ENCODE measurements around the gene NPRL2. TPM values are rescaled to one million over a fixed set of nuclear protein-coding genes. Genes with fewer than 3 reads are reported as not detected.
A peak's percentile ranks its signal among the peaks of the same experiment; 100 is the strongest.

NPRL2 gene
- total and polyA plus RNA-seq, 2 of the 13 experiments (the other 11 are each of a cell fraction or from before 2014, with no cell fraction given), result 30.6 to 51.4 TPM

DNA sequence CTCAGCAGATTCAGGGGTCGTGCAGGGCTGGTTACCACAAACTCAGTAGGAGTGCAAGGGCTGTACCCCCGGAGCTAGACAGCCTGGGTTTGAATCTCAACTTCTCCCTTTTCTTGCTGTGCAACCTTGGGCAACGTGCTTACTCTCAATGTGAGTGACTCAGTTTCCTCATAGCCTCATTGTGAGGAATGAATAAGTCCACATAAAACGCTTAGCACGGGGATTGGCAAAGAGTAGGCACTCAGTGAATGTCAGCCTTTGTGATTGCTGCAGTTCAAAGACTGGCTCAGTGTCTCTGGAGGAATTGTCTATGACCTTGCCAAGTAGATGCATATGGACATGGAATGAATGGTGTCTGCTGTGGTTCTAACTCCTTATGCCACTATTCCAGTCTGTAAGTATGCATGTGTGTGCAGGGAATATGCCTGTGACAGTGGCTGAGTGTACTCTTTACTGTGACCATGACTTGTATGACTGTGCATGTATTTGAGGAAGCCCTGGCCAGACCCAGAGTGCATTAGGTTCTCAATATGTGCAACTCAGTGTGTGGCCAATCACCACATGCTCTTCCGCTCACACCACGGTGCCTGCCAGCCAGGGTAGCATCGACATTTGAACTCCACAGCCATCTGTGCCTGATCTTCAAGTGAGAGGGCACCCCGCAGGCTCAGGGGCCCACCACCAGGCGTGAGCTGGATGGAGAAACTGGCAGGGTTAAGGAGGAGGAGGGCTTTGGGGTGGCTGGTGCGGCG, 50.5 kb downstream of the NPRL2 start (continued):
- TF ChIP-seq, protein P1, sequence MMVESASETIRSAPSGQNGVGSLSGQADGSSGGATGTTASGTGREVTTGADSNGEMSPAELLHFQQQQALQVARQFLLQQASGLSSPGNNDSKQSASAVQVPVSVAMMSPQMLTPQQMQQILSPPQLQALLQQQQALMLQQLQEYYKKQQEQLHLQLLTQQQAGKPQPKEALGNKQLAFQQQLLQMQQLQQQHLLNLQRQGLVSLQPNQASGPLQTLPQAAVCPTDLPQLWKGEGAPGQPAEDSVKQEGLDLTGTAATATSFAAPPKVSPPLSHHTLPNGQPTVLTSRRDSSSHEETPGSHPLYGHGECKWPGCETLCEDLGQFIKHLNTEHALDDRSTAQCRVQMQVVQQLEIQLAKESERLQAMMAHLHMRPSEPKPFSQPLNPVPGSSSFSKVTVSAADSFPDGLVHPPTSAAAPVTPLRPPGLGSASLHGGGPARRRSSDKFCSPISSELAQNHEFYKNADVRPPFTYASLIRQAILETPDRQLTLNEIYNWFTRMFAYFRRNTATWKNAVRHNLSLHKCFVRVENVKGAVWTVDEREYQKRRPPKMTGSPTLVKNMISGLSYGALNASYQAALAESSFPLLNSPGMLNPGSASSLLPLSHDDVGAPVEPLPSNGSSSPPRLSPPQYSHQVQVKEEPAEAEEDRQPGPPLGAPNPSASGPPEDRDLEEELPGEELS (CRISPR knock-in tag; IDR thresholded peaks at IDR 0.05), result peak; percentile 2; the same call in 1 of the 2 replicates
- TF ChIP-seq IKZF1 (IDR thresholded peaks at IDR 0.05) (no peak), SAP130 (CRISPR knock-in tag; IDR thresholded peaks at IDR 0.05; ENCODE audit: low read depth) (no peak), SMARCC2 (IDR thresholded peaks at IDR 0.05) (no peak), THYN1 (CRISPR knock-in tag; IDR thresholded peaks at IDR 0.05; ENCODE audit: borderline replicate concordance, low read depth) (no peak), HDAC2 (CRISPR knock-in tag; IDR thresholded peaks at IDR 0.05) (0 out of 2 replicates have a peak, but pooled peaks have one; percentile 3)

DNA sequence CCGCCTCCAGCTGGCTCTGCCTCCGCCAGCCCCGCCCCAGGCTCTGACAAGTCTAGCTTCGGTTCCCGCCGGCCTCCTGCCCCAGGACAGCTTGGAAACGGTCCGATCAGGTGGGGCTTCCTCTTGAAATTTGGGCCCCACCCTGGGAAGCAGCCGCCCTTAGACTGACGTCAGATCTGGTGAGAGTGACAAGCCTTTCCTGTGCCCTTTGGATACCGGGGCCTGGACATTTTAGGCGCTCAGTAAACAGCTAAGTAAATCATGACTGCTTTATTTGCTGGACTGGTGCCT, 51.0 kb downstream of the NPRL2 start:
- Histone ChIP-seq H2AFZ (ENCODE audit: low read length) (no peak overlapping the region), H3K4me2 (ENCODE audit: low read depth, low read length) (peak overlapping the region; percentile 86), H3K79me2 (ENCODE audit: insufficient read depth, low read length) (peaks cover 36% of the 10 kb centered on the region), H3K9me3 (ENCODE audit: low read length) (no peaks in the 10 kb centered on the region), H3K4me3 (replicated peaks in 1 of 3; ENCODE audit: insufficient read depth in 1 of 3, low read depth in 2 of 3, low read length in 3 of 3) (peak overlapping the region; percentile 48 to 53 (median 50)), H3K27ac (ENCODE audit: extremely low read length, insufficient read depth, low read length) (peak overlapping the region; percentile 87), H3K9ac (ENCODE audit: insufficient read depth, low read depth, low read length) (peak overlapping the region; percentile 63), H3K27me3 (ENCODE audit: control insufficient read depth in 1 of 2, insufficient read depth in 2 of 2, low read length in 2 of 2) (no peaks in the 10 kb centered on the region; a peak in 1 of 5 replicates), H4K20me1 (ENCODE audit: insufficient read depth, low read length) (peaks cover 11% of the 10 kb centered on the region), H3K4me1 (ENCODE audit: insufficient read depth, low read length) (peaks cover 56% of the 10 kb centered on the region), H3K36me3 (replicated peaks in 1 of 2; ENCODE audit: control insufficient read depth in 1 of 2, insufficient read depth in 2 of 2, low read length in 2 of 2) (peaks cover 1 to 3% of the 10 kb centered on the region in 2 experiments; a peak in 2 of 5 replicates)
- DNase-seq (ENCODE audit: low spot score) (peak; percentile 97), ATAC-seq (peak; percentile 55), FAIRE-seq (peak; percentile 90)
- POLR2A ChIA-PET, result interaction anchor here (0.5 to 7.9 kb wide), 23 partner anchors 8 to 104 kb away, joined by 3 to 222 read pairs (median 7); partner anchors contain the start of genes CYB561D2, GNAI2, HYAL2 and LSMEM2
- in situ Hi-C loops (cut with HindIII; ENCODE audit: extremely low pct_ligation_motif_present, low pct_unique_long_range_greater_than_20kb), result no loop called here
- no TSS peak for BruUV-seq (replicated peaks)
- 0% methylated on average over 1 of the region's 12 CpGs for whole genome bisulfite sequencing (ENCODE audit: low lambda C conversion rate)
- CTCF ChIA-PET (ENCODE audit: low intra/inter-chr PET ratio, low total read pairs), result interaction anchor here (1.5 kb wide), 1 partner anchor 22 kb away, joined by 3 read pairs; no protein-coding TSS in a partner anchor
- intact Hi-C loops (cut with micrococcal nuclease; ENCODE audit: unreplicated experiment), result loop anchor here (1.0 kb wide), 1 partner anchor 22 kb away; no protein-coding TSS in a partner anchor
- no peak for TF ChIP-seq FOXA3 (CRISPR knock-in tag; IDR thresholded peaks at IDR 0.05)
- no peak for TF ChIP-seq SNAPC2 (CRISPR knock-in tag; IDR thresholded peaks at IDR 0.05)
- peak; percentile 40 for TF ChIP-seq ASH2L (IDR thresholded peaks at IDR 0.05; ENCODE audit: insufficient read length, low read depth, low read length)
- TF ChIP-seq ARID2 (CRISPR knock-in tag; IDR thresholded peaks at IDR 0.05; ENCODE audit: borderline replicate concordance), result peak; percentile 77; the same call in 1 of the 2 replicates
- TF ChIP-seq, protein P2, sequence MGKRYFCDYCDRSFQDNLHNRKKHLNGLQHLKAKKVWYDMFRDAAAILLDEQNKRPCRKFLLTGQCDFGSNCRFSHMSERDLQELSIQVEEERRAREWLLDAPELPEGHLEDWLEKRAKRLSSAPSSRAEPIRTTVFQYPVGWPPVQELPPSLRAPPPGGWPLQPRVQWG (CRISPR knock-in tag; IDR thresholded peaks at IDR 0.05; ENCODE audit: borderline replicate concordance, low read depth), result no peak
- 0 out of 2 replicates have a peak, but pooled peaks have one; percentile 41 for TF ChIP-seq ZNF563 (CRISPR knock-in tag; IDR thresholded peaks at IDR 0.05)
- TF ChIP-seq POLR2AphosphoS5 (IDR thresholded peaks at IDR 0.05; ENCODE audit: low read depth, low read length), result peak; percentile 36; the same call in 1 of the 2 replicates
- peak; percentile 80; the same call in 1 of the 2 replicates for TF ChIP-seq KLF12 (CRISPR knock-in tag; IDR thresholded peaks at IDR 0.05; ENCODE audit: borderline replicate concordance)
- TF ChIP-seq ZNF205 (CRISPR knock-in tag; IDR thresholded peaks at IDR 0.05), result peak; percentile 98
- TF ChIP-seq ZNF615 (CRISPR knock-in tag; IDR thresholded peaks at IDR 0.05; ENCODE audit: borderline replicate concordance), result no peak
- TF ChIP-seq, protein P3, sequence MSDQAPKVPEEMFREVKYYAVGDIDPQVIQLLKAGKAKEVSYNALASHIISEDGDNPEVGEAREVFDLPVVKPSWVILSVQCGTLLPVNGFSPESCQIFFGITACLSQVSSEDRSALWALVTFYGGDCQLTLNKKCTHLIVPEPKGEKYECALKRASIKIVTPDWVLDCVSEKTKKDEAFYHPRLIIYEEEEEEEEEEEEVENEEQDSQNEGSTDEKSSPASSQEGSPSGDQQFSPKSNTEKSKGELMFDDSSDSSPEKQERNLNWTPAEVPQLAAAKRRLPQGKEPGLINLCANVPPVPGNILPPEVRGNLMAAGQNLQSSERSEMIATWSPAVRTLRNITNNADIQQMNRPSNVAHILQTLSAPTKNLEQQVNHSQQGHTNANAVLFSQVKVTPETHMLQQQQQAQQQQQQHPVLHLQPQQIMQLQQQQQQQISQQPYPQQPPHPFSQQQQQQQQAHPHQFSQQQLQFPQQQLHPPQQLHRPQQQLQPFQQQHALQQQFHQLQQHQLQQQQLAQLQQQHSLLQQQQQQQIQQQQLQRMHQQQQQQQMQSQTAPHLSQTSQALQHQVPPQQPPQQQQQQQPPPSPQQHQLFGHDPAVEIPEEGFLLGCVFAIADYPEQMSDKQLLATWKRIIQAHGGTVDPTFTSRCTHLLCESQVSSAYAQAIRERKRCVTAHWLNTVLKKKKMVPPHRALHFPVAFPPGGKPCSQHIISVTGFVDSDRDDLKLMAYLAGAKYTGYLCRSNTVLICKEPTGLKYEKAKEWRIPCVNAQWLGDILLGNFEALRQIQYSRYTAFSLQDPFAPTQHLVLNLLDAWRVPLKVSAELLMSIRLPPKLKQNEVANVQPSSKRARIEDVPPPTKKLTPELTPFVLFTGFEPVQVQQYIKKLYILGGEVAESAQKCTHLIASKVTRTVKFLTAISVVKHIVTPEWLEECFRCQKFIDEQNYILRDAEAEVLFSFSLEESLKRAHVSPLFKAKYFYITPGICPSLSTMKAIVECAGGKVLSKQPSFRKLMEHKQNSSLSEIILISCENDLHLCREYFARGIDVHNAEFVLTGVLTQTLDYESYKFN (CRISPR knock-in tag; conservative IDR thresholded peaks at IDR 0.05), result peak; percentile 58
- no peak; the same call in 1 of the 2 replicates for TF ChIP-seq SOX5 (CRISPR knock-in tag; IDR thresholded peaks at IDR 0.05; ENCODE audit: borderline replicate concordance)

All from HepG2 (cell line).